H1 (cell line): ENCODE results near the gene C1RL. TPM values are rescaled to one million over a fixed set of nuclear protein-coding genes. Genes with fewer than 3 reads are reported as not detected.

Experiments used
- CTCF ChIA-PET: fragments of 300-600 bp; sonication (Branson Sonifier 250); formaldehyde crosslinking; loops from one replicate; lab custom pipeline; 2021; ENCODE audit not compliant: partially characterized antibody; lab: Charles Lee
- POLR2A ChIA-PET: fragments of 300-600 bp; sonication (Branson Sonifier 250); formaldehyde crosslinking; loops from one replicate; lab custom pipeline; 2021; ENCODE audit warnings: inconsistent platforms; ENCODE audit not compliant: partially characterized antibody; lab: Charles Lee
- DNase-seq, 2 experiments: peaks; one replicate each; pipeline versions ENCODE4 v3.0.0 to v3.0.0-alpha.2; 2010 to 2022; ENCODE audit warnings: low spot score in 2 of 2, low read depth in 1 of 2, mixed read lengths in 1 of 2
- FAIRE-seq: peaks from 2 replicates; lab custom pipeline; 2011; peaks lifted over from hg19 to GRCh38; lab: Jason Lieb, UNC
- H2AFZ ChIP-seq: 2 replicates; pipeline ENCODE4 v1.8.1; 2012; ENCODE audit warnings: low read length, inconsistent platforms
- H2AK5ac ChIP-seq: 2 replicates; pipeline ENCODE4 v1.6.1; 2013; ENCODE audit warnings: low read depth, low read length
- H2BK120ac ChIP-seq: replicated peaks from 2 replicates; pipeline ENCODE3; 2013; ENCODE audit warnings: low read depth, low read length, inconsistent platforms
- H2BK12ac ChIP-seq: 2 replicates; pipeline ENCODE4 v1.6.1; 2013; ENCODE audit warnings: low read depth, low read length
- H2BK15ac ChIP-seq: 2 replicates; pipeline ENCODE4 v1.6.1; 2013; ENCODE audit warnings: low read length
- H2BK20ac ChIP-seq: 2 replicates; pipeline ENCODE4 v1.6.1; 2013; ENCODE audit warnings: low read length
- H2BK5ac ChIP-seq: 2 replicates; pipeline ENCODE4 v1.6.1; 2013; ENCODE audit warnings: low read depth, low read length
- H3K14ac ChIP-seq: 2 replicates; pipeline ENCODE4 v1.6.1; 2013; ENCODE audit warnings: inconsistent platforms; ENCODE audit not compliant: insufficient read length
- H3K18ac ChIP-seq: 2 replicates; pipeline ENCODE4 v1.6.1; 2013; ENCODE audit warnings: low read length; ENCODE audit errors: extremely low read depth
- H3K23ac ChIP-seq: 2 replicates; pipeline ENCODE4 v1.6.1; 2013; ENCODE audit warnings: inconsistent platforms; ENCODE audit not compliant: insufficient read length
- H3K23me2 ChIP-seq: 2 replicates; pipeline ENCODE4 v1.6.1; 2013; ENCODE audit warnings: low read depth, low read length
- H3K27ac ChIP-seq: 2 replicates; pipeline ENCODE4 v1.6.1; 2011; ENCODE audit warnings: low read depth, low read length, inconsistent platforms
- H3K27me3 ChIP-seq, 4 experiments: replicated peaks in 1 of 4; 1 replicate in 1 of 4; 2 replicates in 3 of 4; pipeline versions ENCODE4 v1.6.1 to v1.8.1; 2011 to 2013; ENCODE audit warnings: low read length in 3 of 4, mild to moderate bottlenecking in 3 of 4, inconsistent platforms in 2 of 4, mixed read lengths in 2 of 4, moderate library complexity in 1 of 4; ENCODE audit not compliant: control insufficient read depth in 3 of 4, insufficient read depth in 3 of 4; ENCODE audit errors: extremely low read depth in 1 of 4
- H3K36me3 ChIP-seq, 4 experiments: 2 replicates each; pipeline versions ENCODE4 v1.6.1 to v1.8.1; 2011 to 2013; ENCODE audit warnings: mild to moderate bottlenecking in 4 of 4, low read length in 3 of 4, moderate library complexity in 2 of 4, control low read depth in 1 of 4, inconsistent platforms in 1 of 4; ENCODE audit not compliant: insufficient read depth in 4 of 4, control insufficient read depth in 2 of 4
- H3K4ac ChIP-seq: replicated peaks from 2 replicates; pipeline ENCODE3; 2013; ENCODE audit warnings: low read length, low read depth, mixed read lengths, inconsistent platforms; ENCODE audit not compliant: insufficient read length
- H3K4me1 ChIP-seq, 4 experiments: replicated peaks in 1 of 4; 1 replicate in 1 of 4; 2 replicates in 3 of 4; pipeline versions ENCODE4 v1.6.1 to v1.8.1; 2011 to 2013; ENCODE audit warnings: low read length in 3 of 4, inconsistent platforms in 2 of 4, mixed read lengths in 1 of 4; ENCODE audit not compliant: insufficient read depth in 4 of 4, control insufficient read depth in 3 of 4
- H3K4me2 ChIP-seq, 2 experiments: 2 replicates each; pipeline versions ENCODE4 v1.6.1 to v1.8.1; 2011 to 2013; ENCODE audit warnings: low read depth in 2 of 2, low read length in 2 of 2, control low read depth in 1 of 2, inconsistent platforms in 1 of 2, mild to moderate bottlenecking in 1 of 2; ENCODE audit not compliant: insufficient read depth in 1 of 2
- H3K4me3 ChIP-seq, 4 experiments: fragments of 200-600, 300-600 bp in 1 of 4; sonication (generic), shearing (Covaris generic), sonication (Bioruptor Twin) in 1 of 4; 2 replicates each; pipeline versions ENCODE4 v1.5.1 to v1.8.1; 2011 to 2016; ENCODE audit warnings: low read length in 4 of 4, low read depth in 3 of 4, control low read depth in 2 of 4, inconsistent platforms in 2 of 4, mild to moderate bottlenecking in 2 of 4, mixed read lengths in 1 of 4, moderate library complexity in 1 of 4; ENCODE audit not compliant: insufficient read depth in 2 of 4; ENCODE audit errors: extremely low read depth in 1 of 4
- H3K56ac ChIP-seq: replicated peaks from 2 replicates; pipeline ENCODE3; 2013; ENCODE audit warnings: low read depth, mild to moderate bottlenecking, mixed read lengths, low read length, inconsistent platforms; ENCODE audit not compliant: insufficient read length
- H3K79me1 ChIP-seq: 2 replicates; pipeline ENCODE4 v1.6.1; 2013; ENCODE audit warnings: low read depth, low read length, control low read depth
- H3K79me2 ChIP-seq, 2 experiments: 2 replicates each; pipeline versions ENCODE4 v1.6.1 to v1.8.1; 2012 to 2013; ENCODE audit warnings: low read length in 2 of 2, mild to moderate bottlenecking in 2 of 2, inconsistent platforms in 1 of 2; ENCODE audit not compliant: insufficient read depth in 2 of 2, control insufficient read depth in 1 of 2
- H3K9ac ChIP-seq, 4 experiments: replicated peaks in 1 of 4; 1 replicate in 1 of 4; 2 replicates in 3 of 4; pipeline versions ENCODE4 v1.6.1 to v1.8.1; 2011 to 2013; ENCODE audit warnings: low read depth in 3 of 4, low read length in 3 of 4, control low read depth in 2 of 4, mild to moderate bottlenecking in 2 of 4, moderate library complexity in 2 of 4, inconsistent platforms in 1 of 4; ENCODE audit errors: extremely low read depth in 1 of 4
- H3K9me3 ChIP-seq, 2 experiments: 2 replicates each; pipeline versions ENCODE4 v1.6.1 to v1.8.1; 2012 to 2013; ENCODE audit warnings: mild to moderate bottlenecking in 2 of 2, moderate library complexity in 2 of 2, control low read depth in 1 of 2, inconsistent platforms in 1 of 2, low read depth in 1 of 2, low read length in 1 of 2, mixed read lengths in 1 of 2; ENCODE audit not compliant: insufficient read depth in 2 of 2
- H4K20me1 ChIP-seq, 2 experiments: replicated peaks in 1 of 2; 2 replicates each; pipeline versions ENCODE3 to v1.8.1; 2011 to 2013; ENCODE audit warnings: inconsistent platforms in 2 of 2, low read length in 2 of 2, mild to moderate bottlenecking in 1 of 2; ENCODE audit not compliant: insufficient read depth in 2 of 2, control insufficient read depth in 1 of 2
- H4K5ac ChIP-seq: 2 replicates; pipeline ENCODE4 v1.6.1; 2013; ENCODE audit warnings: low read length, low read depth, mixed read lengths, inconsistent platforms; ENCODE audit not compliant: insufficient read length
- H4K8ac ChIP-seq: 2 replicates; pipeline ENCODE4 v1.8.0; 2013; ENCODE audit warnings: mild to moderate bottlenecking, moderate library complexity, low read length, inconsistent platforms; ENCODE audit not compliant: insufficient read depth; ENCODE audit errors: extremely low read depth
- H4K91ac ChIP-seq: replicated peaks from 2 replicates; pipeline ENCODE3; 2013; ENCODE audit warnings: low read length, mixed read lengths, inconsistent platforms; ENCODE audit not compliant: insufficient read length
- BACH1 ChIP-seq: IDR thresholded peaks from 2 replicates; pipeline ENCODE4 v1.6.1; 2012; ENCODE audit warnings: low read length, improper control_type of control experiment
- CHD2 ChIP-seq: IDR thresholded peaks from 2 replicates; pipeline ENCODE4 v1.6.1; 2012; ENCODE audit warnings: low read length, improper control_type of control experiment
- CTCF ChIP-seq, 3 experiments: IDR thresholded peaks; 1 replicate in 2 of 3; 2 replicates in 1 of 3; pipeline versions ENCODE4 v1.5.1 to v1.6.1; 2011; ENCODE audit warnings: low read length in 3 of 3, mild to moderate bottlenecking in 3 of 3, inconsistent platforms in 2 of 3, low read depth in 1 of 3, moderate library complexity in 1 of 3; ENCODE audit not compliant: insufficient read depth in 1 of 3; ENCODE audit errors: control extremely low read depth in 1 of 3
- E2F6 ChIP-seq: IDR thresholded peaks from 2 replicates; pipeline ENCODE4 v1.6.1; 2012; ENCODE audit warnings: inconsistent platforms
- HDAC6 ChIP-seq: IDR thresholded peaks from one replicate; pipeline ENCODE4 v1.7.1; 2012; ENCODE audit warnings: low read depth, mild to moderate bottlenecking, inconsistent platforms, low read length, moderate library complexity
- KDM5A ChIP-seq: fragments of 200-600 bp; IDR thresholded peaks from 2 replicates; pipeline ENCODE4 v1.7.1; 2012; ENCODE audit warnings: mild to moderate bottlenecking, low read length, inconsistent platforms, mixed read lengths
- NRF1 ChIP-seq: IDR thresholded peaks from 2 replicates; pipeline ENCODE4 v1.6.1; 2011; ENCODE audit warnings: mild to moderate bottlenecking, low read depth, low read length, improper control_type of control experiment
- PHF8 ChIP-seq: fragments of 200-600 bp; sonication (generic); conservative IDR thresholded peaks from 2 replicates; pipeline ENCODE4 v1.7.1; 2012; ENCODE audit warnings: low read depth, mild to moderate bottlenecking, inconsistent platforms, low read length, moderate library complexity
- SIRT6 ChIP-seq: IDR thresholded peaks from one replicate; pipeline ENCODE4 v1.7.1; 2012; ENCODE audit warnings: low read length, inconsistent platforms
- SP1 ChIP-seq: IDR thresholded peaks from 2 replicates; pipeline ENCODE4 v1.6.1; 2011; ENCODE audit warnings: low read depth, low read length
- SUZ12 ChIP-seq: fragments of 200-600 bp; sonication (generic); IDR thresholded peaks from 2 replicates; pipeline ENCODE4 v1.6.1; 2012; ENCODE audit warnings: mild to moderate bottlenecking, inconsistent platforms, low read length, moderate library complexity, mixed read lengths
- TAF7 ChIP-seq: optimal IDR thresholded peaks from 2 replicates; pipeline ENCODE3; 2011; ENCODE audit warnings: low read depth, mild to moderate bottlenecking, inconsistent platforms, low read length, moderate library complexity, borderline replicate concordance
- WGBS, 2 experiments: shearing (Covaris generic) in 1 of 2; methylation state at CpG; one replicate each; pipeline versions ENCODE4 v1.1.6 to v1.1.7; 2013 to 2015; ENCODE audit warnings: low lambda C conversion rate in 2 of 2, mixed read lengths in 2 of 2, inconsistent platforms in 1 of 2, low coverage in 1 of 2, missing lambda C conversion rate in 1 of 2; ENCODE audit not compliant: insufficient replicate concordance in 2 of 2, insufficient coverage in 1 of 2, insufficient read length in 1 of 2; ENCODE audit errors: extremely low coverage in 1 of 2, missing lambda C conversion rate in 1 of 2; 5-methylcytosine and 5-hydroxymethylcytosine counted together
- polyA plus RNA-seq, 7 experiments: library from polyadenylated mRNA; depleted of rRNA in 3 of 7; stranded (reverse) in 5 of 7; unstranded in 2 of 7; fragments of >200 nt in 5 of 7; fragments of 200-250 nt in 2 of 7; gene quantifications; 1 replicate in 5 of 7; 2 replicates in 1 of 7; 4 replicates in 1 of 7; pipeline versions ENCODE4 v1.2.1 to v1.2.3, GENCODE V29; 2011 to 2013; ENCODE audit warnings: missing spikeins in 2 of 7, mixed read lengths in 2 of 7
- total RNA-seq: library from RNA; stranded (reverse); fragmentation: NEBNext Ultra II Directional; extraction: Animal tissue kit (Norgen Biotek cat#: 25700); gene quantifications from 2 replicates; pipeline ENCODE4 v1.2.1, GENCODE V29; 2021

The C1RL gene
- total and polyA plus RNA-seq, 2 of the 8 experiments (the other 6 are each of a cell fraction or from before 2014, with no cell fraction given) = 11.4 to 15.5 TPM

DNA sequence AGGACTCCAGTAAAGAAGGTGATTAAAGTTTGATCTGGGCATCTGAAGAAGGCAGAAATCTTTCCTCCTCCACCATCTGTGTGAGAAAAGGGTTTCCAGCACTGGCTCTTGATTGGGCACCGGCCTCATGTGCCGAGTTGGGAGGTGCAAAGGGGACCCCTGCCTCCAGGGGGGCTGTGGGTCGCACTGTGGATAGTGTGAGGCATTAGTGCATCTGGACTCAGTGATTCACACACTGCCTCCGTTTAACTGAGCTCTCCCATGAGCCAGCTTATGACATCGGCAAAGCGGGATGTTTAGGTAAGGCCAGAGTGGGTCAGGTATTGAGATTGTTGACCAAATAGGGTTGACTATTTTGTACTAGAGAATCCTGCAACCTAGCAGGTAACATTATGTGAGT is 39.6 kb downstream of the C1RL start:
- ChIA-PET POLR2A (interaction anchor here (1.0 to 2.8 kb wide), 3 partner anchors 9 to 125 kb away, joined by 3 to 11 read pairs (median 6); partner anchors contain the start of genes C12orf57, C1S and RNU7-1), CTCF (interaction anchor here (0.6 to 3.4 kb wide), 8 partner anchors 9 to 43 kb away, joined by 3 to 12 read pairs (median 3); partner anchors contain the start of genes C1R and C1S)
- H4K8ac ChIP-seq = no peak overlapping the region
- H3K4me1 ChIP-seq = no peaks in the 10 kb centered on the region
- no peak overlapping the region for H2AK5ac ChIP-seq
- no peak for TF ChIP-seq SP1
- TF ChIP-seq TAF7 = no peak
- TF ChIP-seq HDAC6 = no peak
- no peak for TF ChIP-seq E2F6
- no peak for TF ChIP-seq SUZ12
- TF ChIP-seq BACH1 = no peak
- TF ChIP-seq PHF8 = no peak
- TF ChIP-seq NRF1 = no peak
- no peak for TF ChIP-seq SIRT6
- TF ChIP-seq KDM5A = no peak
- TF ChIP-seq CHD2 = no peak
- no peak for TF ChIP-seq CTCF (IDR thresholded peaks at IDR 0.05; ENCODE audit: control extremely low read depth in 1 of 3, insufficient read depth in 1 of 3, low read depth in 1 of 3, low read length in 3 of 3)
- no peak for DNase-seq
- no peaks in the 10 kb centered on the region for H3K27me3 ChIP-seq
- H2BK15ac ChIP-seq = no peak overlapping the region
- no peaks in the 10 kb centered on the region for H3K36me3 ChIP-seq
- 90% methylated on average over 6 of the region's 6 CpGs; no CpG with 5 or more reads in 1 of the 2 experiments for WGBS, 2 experiments
- no peak overlapping the region for H2AFZ ChIP-seq
- no peak overlapping the region for H3K4ac ChIP-seq
- FAIRE-seq = no peak
- no peaks in the 10 kb centered on the region for H3K79me1 ChIP-seq
- H2BK120ac ChIP-seq = no peak overlapping the region
- H3K4me2 ChIP-seq = no peak overlapping the region
- H4K20me1 ChIP-seq = no peaks in the 10 kb centered on the region
- no peak overlapping the region for H2BK5ac ChIP-seq
- H3K18ac ChIP-seq = no peak overlapping the region
- H3K23ac ChIP-seq = no peak overlapping the region
- H3K9me3 ChIP-seq = no peaks in the 10 kb centered on the region; a peak in 1 of 4 replicates
- H3K9ac ChIP-seq = no peak overlapping the region
- H3K56ac ChIP-seq = no peak overlapping the region
- H3K79me2 ChIP-seq = no peaks in the 10 kb centered on the region
- H3K27ac ChIP-seq = no peak overlapping the region
- no peak overlapping the region for H2BK12ac ChIP-seq
- no peak overlapping the region for H2BK20ac ChIP-seq
- no peaks in the 10 kb centered on the region for H3K23me2 ChIP-seq
- H3K14ac ChIP-seq = no peak overlapping the region
- no peak overlapping the region for H3K4me3 ChIP-seq
- no peak overlapping the region for H4K91ac ChIP-seq
- H4K5ac ChIP-seq = no peak overlapping the region
